Activated T-cell treated with anti-CD3 and anti-CD28 coated beads for 48 hours (primary cell): ENCODE results near the gene PCSK6.

ENCODE experiments used
- DNase-seq: peaks from one replicate; pipeline ENCODE4 v3.0.0-alpha.2; 2020; ENCODE audit warnings: low read depth

The PCSK6 gene

GRCh38 chr15:101489599-101490407, at the start of gene PCSK6:
Gene PCSK6, minus strand, starts transcription at chr15:101489707. Its CDS starts 37 bp downstream, at chr15:101489670.
- no peak for DNase-seq

- no peak for DNase-seq
Measured at GRCh38 chr15:101538996-101539395, 49.5 kb upstream of the PCSK6 start.

GRCh38 chr15:101538177-101538576, 48.7 kb upstream of the PCSK6 start:
- no peak for DNase-seq

- no peak for DNase-seq
Measured at GRCh38 chr15:101537483-101538080, 48.1 kb upstream of the PCSK6 start.

GRCh38 chr15:101536875-101537405, 47.4 kb upstream of the PCSK6 start:
- no peak for DNase-seq

- no peak for DNase-seq
Measured at GRCh38 chr15:101536166-101536874, 46.8 kb upstream of the PCSK6 start.

GRCh38 chr15:101535170-101535902, 45.8 kb upstream of the PCSK6 start:
- no peak for DNase-seq

- DNase-seq: no peak
Measured at GRCh38 chr15:101534376-101534970, 45.0 kb upstream of the PCSK6 start.

- DNase-seq: no peak
Measured at GRCh38 chr15:101533371-101534140, 44.0 kb upstream of the PCSK6 start.

GRCh38 chr15:101532865-101533264, 43.4 kb upstream of the PCSK6 start:
- no peak for DNase-seq

GRCh38 chr15:101531170-101531569, 41.7 kb upstream of the PCSK6 start:
- no peak for DNase-seq

GRCh38 chr15:101530224-101530958, 40.9 kb upstream of the PCSK6 start:
- no peak for DNase-seq

- DNase-seq: no peak
Measured at GRCh38 chr15:101528917-101529299, 39.4 kb upstream of the PCSK6 start.

- DNase-seq: no peak
Measured at GRCh38 chr15:101528108-101528916, 38.8 kb upstream of the PCSK6 start.

- DNase-seq: no peak
Measured at GRCh38 chr15:101526890-101527289, 37.4 kb upstream of the PCSK6 start.

- no peak for DNase-seq
Measured at GRCh38 chr15:101526442-101526841, 36.9 kb upstream of the PCSK6 start.

GRCh38 chr15:101526021-101526420, 36.5 kb upstream of the PCSK6 start:
- no peak for DNase-seq

GRCh38 chr15:101525087-101525669, 35.7 kb upstream of the PCSK6 start:
- DNase-seq: no peak

GRCh38 chr15:101523560-101523940, 34.0 kb upstream of the PCSK6 start:
- DNase-seq: no peak
